Gastrocnemius medialis (tissue), 4 donors: Measurements from ENCODE around the gene SLC4A2. TPM values are rescaled to one million over a fixed set of nuclear protein-coding genes. Genes with fewer than 3 reads are reported as not detected.

ENCODE experiments used
- ATAC-seq, 2 donors: fragments of 150-250 bp; one replicate each; pipeline ENCODE4 v1.9.1; 2016
- DNase-seq, 2 donors: peaks; one replicate each; pipeline ENCODE4 v3.0.0-alpha.2; 2019
- H3K27ac ChIP-seq, 4 donors: fragments of 200-600 bp; sonication (generic); 1 replicate in 1 of 4; 2 replicates in 3 of 4; pipeline ENCODE4 v1.5.1; 2016 to 2018; ENCODE audit warnings: mild to moderate bottlenecking in 2 of 4, moderate library complexity in 1 of 4
- H3K27me3 ChIP-seq, 3 donors: fragments of 200-600 bp; sonication (generic) in 2 of 3; 1 replicate in 1 of 3; 2 replicates in 2 of 3; pipeline versions ENCODE4 v1.5.1 to v1.6.0; 2016 to 2019; ENCODE audit warnings: mild to moderate bottlenecking in 1 of 3, moderate library complexity in 1 of 3
- H3K36me3 ChIP-seq, 2 donors: fragments of 200-600 bp; sonication (generic) in 1 of 2; one replicate each; pipeline ENCODE4 v1.5.1; 2017 to 2018
- H3K4me1 ChIP-seq, 2 donors: fragments of 200-600 bp; sonication (generic) in 1 of 2; one replicate each; pipeline ENCODE4 v1.5.1; 2016 to 2017; ENCODE audit warnings: mild to moderate bottlenecking in 2 of 2
- H3K4me3 ChIP-seq, 4 donors: fragments of 200-600 bp; sonication (generic) in 3 of 4; 1 replicate in 1 of 4; 2 replicates in 3 of 4; pipeline ENCODE4 v1.5.1; 2016 to 2019; ENCODE audit warnings: mild to moderate bottlenecking in 2 of 4
- H3K9me3 ChIP-seq, 3 donors: fragments of 200-600 bp; sonication (generic) in 2 of 3; 1 replicate in 1 of 3; 2 replicates in 2 of 3; pipeline ENCODE4 v1.5.1; 2016 to 2019
- POLR2A ChIP-seq, 2 donors: fragments of 450-650 bp; IDR thresholded peaks; one replicate each; pipeline ENCODE4 v1.6.1; 2017; ENCODE audit warnings: antibody characterized with exemption in 2 of 2, mild to moderate bottlenecking in 2 of 2, moderate library complexity in 2 of 2
- in situ Hi-C, 4 donors: fragments of 200-750 bp; cut with MboI; loops; one replicate each; pipeline versions ENCODE4 v1.15.0 to v1.8.0; 2017; ENCODE audit warnings: low sequenced_read_pairs in 4 of 4
- intact Hi-C: fragments of 100-400 bp; cut with DNase I; formaldehyde crosslinking; loops from one replicate; pipeline ENCODE4 v1.15.1; 2023; ENCODE audit warnings: low total_unique reads
- total RNA-seq, 4 donors: library from RNA; depleted of rRNA; stranded (reverse); fragments of >200 nt; gene quantifications; one replicate each; pipeline versions ENCODE4 v1.1.0 to v1.2.3, GENCODE V29; 2016
- TF ChIP-seq, protein P1 (sequence below), 5 experiments: fragments of 450-650 bp in 3 of 5; fragments of 200-600 bp in 2 of 5; sonication (generic) in 2 of 5; IDR thresholded peaks in 4 of 5; conservative IDR thresholded peaks in 1 of 5; 1 replicate in 4 of 5; 2 replicates in 1 of 5; pipeline ENCODE4 v1.5.1; 2016 to 2019; ENCODE audit warnings: antibody characterized with exemption in 5 of 5, mild to moderate bottlenecking in 3 of 5, moderate library complexity in 3 of 5

SLC4A2 gene
- total RNA-seq, 4 donors from 2014 or later, result 27.5 to 39.6 (median 33.0) TPM

DNA sequence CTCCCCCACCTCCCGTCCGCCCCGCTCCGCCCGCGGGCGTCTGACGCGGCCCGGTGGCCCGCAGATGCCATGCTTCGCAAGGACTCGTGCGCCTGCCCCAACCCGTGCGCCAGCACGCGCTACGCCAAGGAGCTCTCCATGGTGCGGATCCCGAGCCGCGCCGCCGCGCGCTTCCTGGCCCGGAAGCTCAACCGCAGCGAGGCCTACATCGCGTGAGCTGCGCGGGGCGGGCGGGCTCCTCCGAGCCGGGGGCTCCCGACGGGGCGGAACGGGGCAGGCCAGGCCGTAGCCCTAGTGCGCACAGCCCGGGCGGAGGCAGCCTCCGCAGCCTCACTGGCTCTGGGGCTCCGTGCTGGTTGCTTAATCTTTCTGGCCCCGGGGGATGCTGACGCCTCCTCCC, 8.3 kb upstream of the SLC4A2 start:
- intact Hi-C loops, result no loop called here
- no peak for TF ChIP-seq POLR2A (IDR thresholded peaks at IDR 0.05)
- TF ChIP-seq, protein P1, sequence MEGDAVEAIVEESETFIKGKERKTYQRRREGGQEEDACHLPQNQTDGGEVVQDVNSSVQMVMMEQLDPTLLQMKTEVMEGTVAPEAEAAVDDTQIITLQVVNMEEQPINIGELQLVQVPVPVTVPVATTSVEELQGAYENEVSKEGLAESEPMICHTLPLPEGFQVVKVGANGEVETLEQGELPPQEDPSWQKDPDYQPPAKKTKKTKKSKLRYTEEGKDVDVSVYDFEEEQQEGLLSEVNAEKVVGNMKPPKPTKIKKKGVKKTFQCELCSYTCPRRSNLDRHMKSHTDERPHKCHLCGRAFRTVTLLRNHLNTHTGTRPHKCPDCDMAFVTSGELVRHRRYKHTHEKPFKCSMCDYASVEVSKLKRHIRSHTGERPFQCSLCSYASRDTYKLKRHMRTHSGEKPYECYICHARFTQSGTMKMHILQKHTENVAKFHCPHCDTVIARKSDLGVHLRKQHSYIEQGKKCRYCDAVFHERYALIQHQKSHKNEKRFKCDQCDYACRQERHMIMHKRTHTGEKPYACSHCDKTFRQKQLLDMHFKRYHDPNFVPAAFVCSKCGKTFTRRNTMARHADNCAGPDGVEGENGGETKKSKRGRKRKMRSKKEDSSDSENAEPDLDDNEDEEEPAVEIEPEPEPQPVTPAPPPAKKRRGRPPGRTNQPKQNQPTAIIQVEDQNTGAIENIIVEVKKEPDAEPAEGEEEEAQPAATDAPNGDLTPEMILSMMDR (IDR thresholded peaks at IDR 0.05 in 4 of 5, conservative IDR thresholded peaks at IDR 0.05 in 1 of 5), result no peak
- Histone ChIP-seq H3K36me3 (no peaks in the 10 kb centered on the region), H3K4me3 (no peak overlapping the region), H3K27me3 (peaks cover 0 to 8% (median 0%) of the 10 kb centered on the region in 3 donors), H3K4me1 (peaks cover 0 to 6% of the 10 kb centered on the region in 2 donors), H3K27ac (no peak overlapping the region), H3K9me3 (no peaks in the 10 kb centered on the region)
- in situ Hi-C loops, result no loop called here
- no peak for DNase-seq
- peak; percentile 16 to 37 for ATAC-seq

- Histone ChIP-seq H3K4me3 (no peak overlapping the region), H3K9me3 (no peaks in the 10 kb centered on the region), H3K36me3 (no peaks in the 10 kb centered on the region), H3K4me1 (peaks cover 8 to 14% of the 10 kb centered on the region in 2 donors), H3K27ac (no peak overlapping the region), H3K27me3 (peaks cover 0 to 8% (median 0%) of the 10 kb centered on the region in 3 donors)
- TF ChIP-seq, protein P1 (IDR thresholded peaks at IDR 0.05 in 4 of 5, conservative IDR thresholded peaks at IDR 0.05 in 1 of 5), result no peak
- TF ChIP-seq POLR2A (IDR thresholded peaks at IDR 0.05), result no peak
- ATAC-seq (no peak), DNase-seq (no peak)
- intact Hi-C loops (no loop called here), in situ Hi-C loops (no loop called here)
Measured at GRCh38 chr7:151053096-151053495, 6.3 kb upstream of the SLC4A2 start.

DNA sequence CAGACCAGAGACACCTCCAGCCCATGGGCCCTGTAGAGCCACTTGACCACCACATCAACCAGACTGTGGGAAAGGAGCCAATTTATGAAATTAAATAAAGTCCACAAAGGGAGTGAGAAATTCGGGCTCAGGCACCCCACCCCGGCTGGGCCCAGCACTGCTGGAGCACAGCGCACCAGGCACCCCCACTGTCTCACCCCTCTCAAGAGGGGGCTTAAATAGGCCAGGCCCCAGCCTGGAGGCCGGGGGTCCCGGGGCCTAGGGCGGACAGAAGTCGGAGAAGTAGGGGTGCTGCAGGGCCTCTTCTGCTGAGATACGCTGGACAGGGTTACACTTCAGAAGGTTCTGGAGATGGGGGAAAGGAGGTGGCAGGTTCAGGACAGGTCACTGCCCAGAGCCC, 5.6 kb upstream of the SLC4A2 start:
- no peaks in the 10 kb centered on the region for H3K36me3 ChIP-seq
- ATAC-seq (no peak), DNase-seq (no peak)
- H3K27ac ChIP-seq, result no peak overlapping the region
- peaks cover 0 to 8% (median 0%) of the 10 kb centered on the region in 3 donors for H3K27me3 ChIP-seq
- TF ChIP-seq POLR2A (IDR thresholded peaks at IDR 0.05), result no peak
- TF ChIP-seq, protein P1 (IDR thresholded peaks at IDR 0.05 in 4 of 5, conservative IDR thresholded peaks at IDR 0.05 in 1 of 5), result no peak
- in situ Hi-C loops, result no loop called here
- intact Hi-C loops, result no loop called here
- peaks cover 14 to 17% of the 10 kb centered on the region in 2 donors for H3K4me1 ChIP-seq
- no peak overlapping the region for H3K4me3 ChIP-seq
- H3K9me3 ChIP-seq, result no peaks in the 10 kb centered on the region

DNA sequence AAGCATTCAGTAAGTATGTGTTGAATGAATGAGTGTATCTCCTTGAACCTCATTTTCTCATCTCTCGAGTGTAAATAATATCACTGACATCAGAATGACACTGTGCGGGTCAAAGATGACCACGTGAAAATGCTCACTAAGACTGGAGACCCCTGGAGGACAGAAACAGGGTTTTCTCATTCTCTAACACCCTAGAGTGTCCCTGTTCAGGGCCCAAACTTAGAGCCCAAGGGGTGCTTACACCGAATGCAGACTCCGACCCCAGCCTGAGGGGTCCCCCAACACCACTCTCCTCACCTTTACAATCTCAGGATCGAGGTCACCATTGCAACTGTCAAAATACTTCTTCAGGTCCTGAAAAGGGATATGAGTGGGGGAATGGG, 3.1 kb upstream of the SLC4A2 start:
- intact Hi-C loops, result loop anchor here (5.0 kb wide), 1 partner anchor 1701 kb away; the partner anchor contains the start of gene ACTR3B
- Histone ChIP-seq H3K27ac (no peak overlapping the region), H3K27me3 (no peaks in the 10 kb centered on the region), H3K4me1 (peaks cover 22 to 31% of the 10 kb centered on the region in 2 donors), H3K9me3 (no peaks in the 10 kb centered on the region), H3K4me3 (no peak overlapping the region), H3K36me3 (no peaks in the 10 kb centered on the region)
- in situ Hi-C loops, result no loop called here
- no peak for ATAC-seq
- TF ChIP-seq, protein P1 (IDR thresholded peaks at IDR 0.05 in 4 of 5, conservative IDR thresholded peaks at IDR 0.05 in 1 of 5), result no peak
- no peak for TF ChIP-seq POLR2A (IDR thresholded peaks at IDR 0.05)
- DNase-seq, result no peak
